ENCODE data around the gene CFAP77. TPM values are rescaled to one million over a fixed set of nuclear protein-coding genes. Genes with fewer than 3 reads are reported as not detected.
A peak's percentile ranks its signal among the peaks of the same experiment; 100 is the strongest.

The CFAP77 gene
- polyA plus RNA-seq, 3 donors: not detected

DNA sequence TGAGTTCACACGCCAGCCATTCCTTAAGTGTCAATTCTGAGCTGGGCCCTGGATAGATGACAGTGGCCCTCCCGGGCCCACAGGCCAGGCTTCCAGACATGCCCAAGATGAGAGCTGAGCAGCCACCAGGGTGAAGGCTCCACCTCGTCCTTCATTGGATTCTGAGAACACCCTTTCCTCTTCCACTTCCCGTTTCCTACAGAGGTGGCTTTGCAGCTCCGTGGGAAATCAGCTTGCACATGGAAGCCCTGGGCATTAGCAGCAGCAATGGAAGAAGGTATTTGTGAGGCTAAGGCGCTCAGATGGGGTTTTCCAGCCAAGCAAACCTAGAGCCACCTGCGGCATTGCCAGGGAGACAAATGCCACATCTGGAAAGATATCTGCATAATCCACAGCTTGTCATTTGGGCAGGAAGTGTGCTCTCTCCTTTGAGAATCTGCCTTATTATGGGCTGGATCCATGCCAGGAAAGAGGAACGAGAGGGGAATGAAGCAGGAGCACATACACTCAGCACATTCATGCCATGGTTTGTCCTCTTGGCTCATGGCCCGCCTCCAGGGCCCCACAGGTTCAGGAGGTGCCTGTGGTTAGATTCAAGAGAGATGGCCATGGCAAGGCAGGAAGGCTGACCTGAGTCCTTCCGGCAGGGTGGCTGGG is 34.1 kb downstream of the CFAP77 start:
- Histone ChIP-seq H3K27me3 (ENCODE audit: control insufficient read depth in 2 of 2, insufficient read depth in 2 of 2, low read length in 2 of 2) (peaks cover 2 to 9% of the 10 kb centered on the region in 2 donors), H3K4me3 (replicated peaks in 1 of 3; ENCODE audit: low read depth in 2 of 3, low read length in 3 of 3) (no peak overlapping the region), H4K20me1 (ENCODE audit: insufficient read depth, low read length) (no peaks in the 10 kb centered on the region), H3K27ac (ENCODE audit: low read depth in 1 of 2, low read length in 2 of 2) (no peak overlapping the region), H3K9me3 (replicated peaks in 1 of 2; ENCODE audit: control insufficient read depth in 1 of 2, insufficient read depth in 1 of 2, low read length in 2 of 2) (no peaks in the 10 kb centered on the region), H2AFZ (ENCODE audit: insufficient read depth, low read depth, low read length, poor library complexity, severe bottlenecking) (no peak overlapping the region), H3K4me1 (ENCODE audit: control insufficient read depth in 1 of 2, insufficient read depth in 2 of 2, low read length in 2 of 2) (no peaks in the 10 kb centered on the region), H3K4me2 (replicated peaks; ENCODE audit: extremely low read depth, low read length, poor library complexity, severe bottlenecking) (no peak overlapping the region), H3K9ac (ENCODE audit: insufficient read depth, low read length, poor library complexity, severe bottlenecking) (no peak overlapping the region), H3K79me2 (ENCODE audit: insufficient read depth, low read length) (no peaks in the 10 kb centered on the region), H3K36me3 (replicated peaks in 1 of 2; ENCODE audit: control insufficient read depth in 1 of 2, insufficient read depth in 2 of 2, low read length in 2 of 2) (no peaks in the 10 kb centered on the region)
- Mint-ChIP-seq H3K4me3 (no peak overlapping the region), H3K27me3 (ENCODE audit: low read depth in 3 of 3) (peaks cover 19 to 26% (median 23%) of the 10 kb centered on the region in 3 donors), H3K27ac (no peak overlapping the region), H3K9me3 (peaks cover 0 to 1% (median 0%) of the 10 kb centered on the region in 7 donors), H3K36me3 (no peaks in the 10 kb centered on the region), H3K4me1 (no peaks in the 10 kb centered on the region)
- TF ChIP-seq, protein P1, sequence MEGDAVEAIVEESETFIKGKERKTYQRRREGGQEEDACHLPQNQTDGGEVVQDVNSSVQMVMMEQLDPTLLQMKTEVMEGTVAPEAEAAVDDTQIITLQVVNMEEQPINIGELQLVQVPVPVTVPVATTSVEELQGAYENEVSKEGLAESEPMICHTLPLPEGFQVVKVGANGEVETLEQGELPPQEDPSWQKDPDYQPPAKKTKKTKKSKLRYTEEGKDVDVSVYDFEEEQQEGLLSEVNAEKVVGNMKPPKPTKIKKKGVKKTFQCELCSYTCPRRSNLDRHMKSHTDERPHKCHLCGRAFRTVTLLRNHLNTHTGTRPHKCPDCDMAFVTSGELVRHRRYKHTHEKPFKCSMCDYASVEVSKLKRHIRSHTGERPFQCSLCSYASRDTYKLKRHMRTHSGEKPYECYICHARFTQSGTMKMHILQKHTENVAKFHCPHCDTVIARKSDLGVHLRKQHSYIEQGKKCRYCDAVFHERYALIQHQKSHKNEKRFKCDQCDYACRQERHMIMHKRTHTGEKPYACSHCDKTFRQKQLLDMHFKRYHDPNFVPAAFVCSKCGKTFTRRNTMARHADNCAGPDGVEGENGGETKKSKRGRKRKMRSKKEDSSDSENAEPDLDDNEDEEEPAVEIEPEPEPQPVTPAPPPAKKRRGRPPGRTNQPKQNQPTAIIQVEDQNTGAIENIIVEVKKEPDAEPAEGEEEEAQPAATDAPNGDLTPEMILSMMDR (IDR thresholded peaks at IDR 0.05): no peak
- 55% methylated on average over 7 of the region's 10 CpGs for WGBS (ENCODE audit: insufficient coverage)
- no peak for DNase-seq
- intact Hi-C loops (cut with micrococcal nuclease): no loop called here

DNA sequence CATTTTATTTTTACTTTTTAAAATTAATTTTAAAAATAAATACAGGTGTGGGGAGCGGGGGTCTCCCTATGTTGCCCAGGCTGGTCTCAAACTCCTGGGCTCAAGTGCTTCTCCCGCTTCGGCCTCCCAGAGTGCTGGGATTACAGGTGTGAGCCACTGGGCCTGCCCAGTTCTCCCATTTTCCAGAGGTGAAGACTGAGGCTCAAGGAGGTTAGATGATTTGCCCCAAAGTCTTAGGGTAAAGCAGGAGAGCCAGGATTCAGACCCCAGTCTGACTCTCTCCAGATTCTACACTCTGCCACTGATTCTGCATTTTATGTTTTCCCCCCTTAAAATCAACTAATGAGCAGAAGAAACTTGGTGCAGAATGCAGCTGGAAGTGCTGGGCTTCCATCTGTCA is 36.9 kb downstream of the CFAP77 start:
- H3K79me2 ChIP-seq (ENCODE audit: insufficient read depth, low read length): no peaks in the 10 kb centered on the region
- Mint-ChIP-seq H3K4me3 (peak overlapping the region in 1 of 2 donors; percentile 35), H3K9me3 (no peaks in the 10 kb centered on the region), H3K36me3 (no peaks in the 10 kb centered on the region), H3K27me3 (ENCODE audit: low read depth in 3 of 3) (peaks cover 12 to 18% (median 14%) of the 10 kb centered on the region in 3 donors), H3K27ac (no peak overlapping the region), H3K4me1 (no peaks in the 10 kb centered on the region)
- H3K27me3 ChIP-seq (ENCODE audit: control insufficient read depth in 2 of 2, insufficient read depth in 2 of 2, low read length in 2 of 2): peaks cover 0 to 6% of the 10 kb centered on the region in 2 donors
- TF ChIP-seq, protein P1 (IDR thresholded peaks at IDR 0.05): no peak
- H3K9ac ChIP-seq (ENCODE audit: insufficient read depth, low read length, poor library complexity, severe bottlenecking): no peak overlapping the region
- H4K20me1 ChIP-seq (ENCODE audit: insufficient read depth, low read length): no peaks in the 10 kb centered on the region
- WGBS (ENCODE audit: insufficient coverage): 92% methylated on average over 2 of the region's 3 CpGs
- no peaks in the 10 kb centered on the region for H3K4me1 ChIP-seq (ENCODE audit: control insufficient read depth in 1 of 2, insufficient read depth in 2 of 2, low read length in 2 of 2)
- no peaks in the 10 kb centered on the region for H3K9me3 ChIP-seq (replicated peaks in 1 of 2; ENCODE audit: control insufficient read depth in 1 of 2, insufficient read depth in 1 of 2, low read length in 2 of 2)
- no peak overlapping the region for H2AFZ ChIP-seq (ENCODE audit: insufficient read depth, low read depth, low read length, poor library complexity, severe bottlenecking)
- H3K4me2 ChIP-seq (replicated peaks; ENCODE audit: extremely low read depth, low read length, poor library complexity, severe bottlenecking): no peak overlapping the region
- no peaks in the 10 kb centered on the region for H3K36me3 ChIP-seq (replicated peaks in 1 of 2; ENCODE audit: control insufficient read depth in 1 of 2, insufficient read depth in 2 of 2, low read length in 2 of 2)
- no peak overlapping the region for H3K4me3 ChIP-seq (replicated peaks in 1 of 3; ENCODE audit: low read depth in 2 of 3, low read length in 3 of 3)
- DNase-seq: no peak
- H3K27ac ChIP-seq (ENCODE audit: low read depth in 1 of 2, low read length in 2 of 2): no peak overlapping the region
- intact Hi-C loops (cut with micrococcal nuclease): no loop called here
